ENCODE measurements around the gene PCNT.

Gene PCNT

GRCh38 chr21:46483300-46484295 lies 159.6 kb downstream of the PCNT start:
- no peak for DNase-seq (ENCODE audit: low read depth)

GRCh38 chr21:46486481-46487126 lies 162.6 kb downstream of the PCNT start:
- no peak for DNase-seq (ENCODE audit: low read depth)

GRCh38 chr21:46489162-46489663 lies 165.3 kb downstream of the PCNT start:
- no peak for DNase-seq (ENCODE audit: low read depth)

GRCh38 chr21:46489800-46490199 lies 165.8 kb downstream of the PCNT start:
- DNase-seq (ENCODE audit: low read depth) = no peak

- DNase-seq (ENCODE audit: low read depth) = no peak
These were observed 167.6 kb downstream of the PCNT start for GRCh38 chr21:46491553-46491952.

- no peak for DNase-seq (ENCODE audit: low read depth)
These were observed 168.9 kb downstream of the PCNT start for GRCh38 chr21:46492851-46493250.

GRCh38 chr21:46493828-46494227 lies 169.9 kb downstream of the PCNT start:
- no peak for DNase-seq (ENCODE audit: low read depth)
